ENCODE data around the gene PRAMEF27. TPM values are rescaled to one million over a fixed set of nuclear protein-coding genes. Genes with fewer than 3 reads are reported as not detected.
"Not testable (repeated sequence)": the region's sequence is repeated elsewhere in the genome, so short reads cannot be mapped to it uniquely, and the experiment has no call there.

The PRAMEF27 gene
- total RNA-seq (not detected), polyA plus RNA-seq (not detected), total RNA-seq (0 reads per million in 6 experiments)

DNA sequence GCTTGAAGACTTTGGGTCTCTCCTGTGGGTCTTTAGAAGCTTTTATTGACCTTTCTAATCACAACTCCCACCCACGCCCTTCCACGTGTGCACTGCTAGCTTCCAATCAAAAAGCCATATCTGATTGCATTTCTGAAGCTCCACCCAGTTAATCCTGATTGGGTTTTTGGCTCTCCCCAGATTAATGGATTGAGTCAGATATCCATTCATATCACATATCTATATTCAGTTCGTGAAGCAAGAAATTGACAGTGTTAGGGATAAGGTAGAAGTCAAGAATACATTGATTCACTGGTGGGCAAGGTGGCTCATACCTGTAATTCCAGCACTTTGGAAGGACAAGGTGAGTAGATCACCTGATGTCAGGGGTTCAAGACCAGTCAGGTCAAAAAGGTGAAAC is at the start of gene PRAMEF27:
TSS of gene PRAMEF27 (minus strand) at position 101 of the 400 bp plus-strand sequence. CDS start 2,916 bp downstream, outside the sequence.
- H3K4me1 Mint-ChIP-seq, H3K27ac Mint-ChIP-seq, DNase-seq, POLR2A ChIA-PET, H3K9me3 Mint-ChIP-seq, H3K4me3 Mint-ChIP-seq, H3K36me3 Mint-ChIP-seq, H3K27me3 Mint-ChIP-seq, ATAC-seq: not testable (repeated sequence)

DNA sequence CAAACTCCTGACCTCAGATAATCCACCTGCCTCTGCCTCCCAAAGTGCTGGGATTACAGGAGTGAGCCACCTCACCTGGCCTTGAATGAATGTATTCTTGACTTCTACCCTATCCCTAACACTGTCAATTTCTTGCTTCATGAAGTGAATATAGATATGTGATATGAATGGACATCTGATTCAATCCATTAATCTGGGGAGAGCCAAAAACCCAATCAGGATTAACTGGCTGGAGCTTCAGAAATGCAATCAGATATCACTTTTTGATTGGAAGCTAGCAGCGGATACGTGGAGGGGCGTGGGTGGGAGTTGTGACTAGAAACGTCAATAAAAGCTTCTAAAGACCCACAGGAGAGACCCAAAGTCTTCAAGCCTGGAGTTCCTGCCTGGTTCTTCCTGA is 14.1 kb upstream of the PRAMEF27 start, which contains the start of gene PRAMEF25:
TSS of gene PRAMEF25 (plus strand) at position 301 of the 400 bp plus-strand sequence. CDS start 2,920 bp downstream, outside the sequence.
- H3K27ac Mint-ChIP-seq, H3K27me3 Mint-ChIP-seq, ATAC-seq, H3K36me3 Mint-ChIP-seq, H3K4me1 Mint-ChIP-seq, H3K9me3 Mint-ChIP-seq, H3K4me3 Mint-ChIP-seq, DNase-seq, POLR2A ChIA-PET: not testable (repeated sequence)

DNA sequence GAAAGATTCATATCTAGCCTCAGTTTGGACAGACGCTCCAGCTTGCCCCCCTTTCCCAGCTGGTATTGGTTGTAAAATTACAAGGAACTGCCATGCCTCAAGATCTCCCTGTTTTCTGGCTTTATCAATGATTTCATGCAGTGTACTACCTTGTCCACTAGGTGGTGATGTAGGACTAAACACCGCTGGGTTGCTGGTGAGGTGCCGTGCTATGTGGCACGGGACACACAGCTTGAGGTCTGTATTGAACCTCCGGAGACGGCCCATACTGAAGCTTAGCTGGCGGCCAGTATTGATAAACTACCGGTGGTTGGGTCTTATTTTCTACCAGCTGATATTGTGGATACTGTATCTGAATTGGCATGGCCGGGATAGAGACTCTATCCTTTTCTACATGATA is 36.5 kb downstream of the PRAMEF27 start:
- H3K27me3 Mint-ChIP-seq, H3K36me3 Mint-ChIP-seq, H3K27ac Mint-ChIP-seq, H3K9me3 Mint-ChIP-seq, ATAC-seq, DNase-seq, H3K4me1 Mint-ChIP-seq, POLR2A ChIA-PET, H3K4me3 Mint-ChIP-seq: not testable (repeated sequence)

DNA sequence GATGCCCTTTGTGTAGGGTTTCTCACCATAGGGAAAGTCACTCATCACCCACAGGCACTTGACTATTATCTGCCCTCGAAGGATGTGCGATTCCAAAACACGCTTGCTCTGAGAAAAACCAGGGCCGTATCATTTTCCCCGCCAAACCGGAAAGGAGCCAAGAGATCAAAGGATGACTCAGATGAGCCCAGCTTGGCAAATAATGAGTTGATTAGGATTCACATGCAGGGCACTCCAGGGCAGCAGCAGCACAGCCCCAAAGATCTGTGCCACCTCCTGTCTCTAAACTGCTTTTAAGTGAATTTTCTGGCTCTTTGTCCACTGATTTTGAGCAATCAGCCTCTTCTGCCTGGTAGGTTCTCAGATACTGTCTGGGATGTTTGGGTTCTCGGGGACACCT is 44.4 kb downstream of the PRAMEF27 start:
- ATAC-seq, H3K4me3 Mint-ChIP-seq, H3K27ac Mint-ChIP-seq, H3K4me1 Mint-ChIP-seq, H3K36me3 Mint-ChIP-seq, DNase-seq, POLR2A ChIA-PET, H3K27me3 Mint-ChIP-seq, H3K9me3 Mint-ChIP-seq: not testable (repeated sequence)

DNA sequence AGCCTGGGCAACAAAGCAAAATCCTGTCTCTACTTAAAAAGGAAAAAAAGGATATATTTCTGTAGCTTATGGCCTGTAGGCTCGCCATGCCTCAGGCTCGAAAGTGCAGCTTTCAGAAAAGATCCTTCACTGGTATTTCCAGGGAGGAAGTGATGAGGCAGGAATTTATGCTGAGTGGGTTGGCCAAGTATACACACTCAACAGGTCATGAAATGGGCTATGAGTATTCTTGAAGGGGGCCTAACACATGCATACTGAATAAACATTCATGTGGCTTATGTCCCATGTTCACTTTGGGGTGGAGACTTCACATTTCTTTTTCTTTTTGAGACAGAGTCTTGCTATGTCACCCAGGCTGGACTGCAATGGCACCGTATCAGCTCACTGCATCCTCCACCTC is 47.0 kb downstream of the PRAMEF27 start:
- H3K4me3 Mint-ChIP-seq, ATAC-seq, H3K9me3 Mint-ChIP-seq, H3K36me3 Mint-ChIP-seq, DNase-seq, H3K27me3 Mint-ChIP-seq, H3K27ac Mint-ChIP-seq, POLR2A ChIA-PET, H3K4me1 Mint-ChIP-seq: not testable (repeated sequence)

DNA sequence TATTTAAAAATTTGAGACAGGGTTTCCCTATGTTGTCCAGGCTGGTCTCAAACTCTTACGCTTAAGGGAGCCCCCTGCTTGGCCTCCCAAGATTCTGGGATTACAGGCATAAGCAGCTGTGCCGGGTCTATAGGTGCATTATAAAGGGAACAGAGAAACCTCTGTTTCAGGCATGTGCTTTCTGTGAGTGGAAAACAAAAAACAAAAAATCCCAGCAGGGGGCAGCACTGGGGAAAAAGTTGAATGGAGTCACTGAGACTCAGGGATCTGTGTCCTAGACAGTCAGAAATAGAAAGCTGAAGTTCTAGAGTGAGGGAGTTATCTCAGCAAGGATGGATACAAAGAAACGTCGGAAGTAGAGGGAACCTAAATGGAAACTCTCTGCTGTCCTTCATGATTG is 50.6 kb downstream of the PRAMEF27 start:
- H3K4me3 Mint-ChIP-seq: not testable (repeated sequence)

More for the DNA sequence above, 50.6 kb downstream of the PRAMEF27 start:
- H3K9me3 Mint-ChIP-seq, H3K27me3 Mint-ChIP-seq, H3K4me1 Mint-ChIP-seq, POLR2A ChIA-PET, DNase-seq, H3K27ac Mint-ChIP-seq, ATAC-seq, H3K36me3 Mint-ChIP-seq: not testable (repeated sequence)

Other genes with a start within 250 kb of the PRAMEF27 start
- not detected for gene PRAMEF11, start 225.2 kb downstream of the PRAMEF27 start, total RNA-seq
- gene PRAMEF11, start 225.2 kb downstream of the PRAMEF27 start, polyA plus RNA-seq: not detected
- gene HNRNPCL1, start 207.9 kb downstream of the PRAMEF27 start, total RNA-seq: not detected
- not detected for gene HNRNPCL1, start 207.9 kb downstream of the PRAMEF27 start, polyA plus RNA-seq
- not detected for gene PRAMEF2, start 199.5 kb downstream of the PRAMEF27 start, total RNA-seq
- gene PRAMEF2, start 199.5 kb downstream of the PRAMEF27 start, polyA plus RNA-seq: not detected
- gene PRAMEF4, start 170.4 kb downstream of the PRAMEF27 start, total RNA-seq: not detected
- gene PRAMEF4, start 170.4 kb downstream of the PRAMEF27 start, polyA plus RNA-seq: not detected
- not detected for gene PRAMEF10, start 158.3 kb downstream of the PRAMEF27 start, total RNA-seq
- gene PRAMEF10, start 158.3 kb downstream of the PRAMEF27 start, polyA plus RNA-seq: not detected
- not detected for gene PRAMEF7, start 140.0 kb downstream of the PRAMEF27 start, total RNA-seq
- gene PRAMEF7, start 140.0 kb downstream of the PRAMEF27 start, polyA plus RNA-seq: not detected
- not detected for gene PRAMEF6, start 109.0 kb downstream of the PRAMEF27 start, total RNA-seq
- gene PRAMEF6, start 109.0 kb downstream of the PRAMEF27 start, polyA plus RNA-seq: not detected
- not detected for gene HNRNPCL3, start 4.2 kb upstream of the PRAMEF27 start, total RNA-seq
- not detected for gene HNRNPCL3, start 4.2 kb upstream of the PRAMEF27 start, polyA plus RNA-seq
- gene PRAMEF25, start 14.2 kb upstream of the PRAMEF27 start, total RNA-seq: not detected
- gene PRAMEF25, start 14.2 kb upstream of the PRAMEF27 start, polyA plus RNA-seq: not detected
- gene HNRNPCL2, start 60.3 kb upstream of the PRAMEF27 start, total RNA-seq: not detected
- not detected for gene HNRNPCL2, start 60.3 kb upstream of the PRAMEF27 start, polyA plus RNA-seq
- gene PRAMEF26, start 99.4 kb upstream of the PRAMEF27 start, total RNA-seq: not detected
- not detected for gene PRAMEF26, start 99.4 kb upstream of the PRAMEF27 start, polyA plus RNA-seq
- not detected for gene HNRNPCL4, start 109.1 kb upstream of the PRAMEF27 start, total RNA-seq
- gene HNRNPCL4, start 109.1 kb upstream of the PRAMEF27 start, polyA plus RNA-seq: not detected
- gene PRAMEF9, start 115.3 kb upstream of the PRAMEF27 start, total RNA-seq: not detected
- gene PRAMEF9, start 115.3 kb upstream of the PRAMEF27 start, polyA plus RNA-seq: not detected
- gene PRAMEF13, start 144.8 kb upstream of the PRAMEF27 start, total RNA-seq: not detected
- not detected for gene PRAMEF13, start 144.8 kb upstream of the PRAMEF27 start, polyA plus RNA-seq
- gene PRAMEF18, start 169.6 kb upstream of the PRAMEF27 start, total RNA-seq: not detected
- not detected for gene PRAMEF18, start 169.6 kb upstream of the PRAMEF27 start, polyA plus RNA-seq
- not detected for gene PRAMEF5, start 197.6 kb upstream of the PRAMEF27 start, total RNA-seq
- gene PRAMEF5, start 197.6 kb upstream of the PRAMEF27 start, polyA plus RNA-seq: not detected
- gene PRAMEF8, start 228.6 kb upstream of the PRAMEF27 start, total RNA-seq: not detected
- gene PRAMEF8, start 228.6 kb upstream of the PRAMEF27 start, polyA plus RNA-seq: not detected
- gene PRAMEF33, start 247.0 kb upstream of the PRAMEF27 start, total RNA-seq: not detected
- not detected for gene PRAMEF33, start 247.0 kb upstream of the PRAMEF27 start, polyA plus RNA-seq